ENCODE results near the gene IL11. TPM values are rescaled to one million over a fixed set of nuclear protein-coding genes. Genes with fewer than 3 reads are reported as not detected.

The IL11 gene
- total RNA-seq, 2 experiments from 2014 or later: 0.18 TPM; not detected in 1

GRCh38 chr19:55383279-55384130, 13.2 kb upstream of the IL11 start:
- intact Hi-C loops (cut with micrococcal nuclease): loop anchor here (5.0 kb wide), 1 partner anchor 81 kb away; no protein-coding TSS in a partner anchor

GRCh38 chr19:55382522-55383054, 12.3 kb upstream of the IL11 start:
- Mint-ChIP-seq H3K9me3 (no peaks in the 10 kb centered on the region), H3K36me3 (ENCODE audit: low read depth) (peaks cover 34% of the 10 kb centered on the region), H3K27me3 (no peaks in the 10 kb centered on the region), H3K4me3 (peak overlapping the region; percentile 90), H3K27ac (peak overlapping the region; percentile 95), H3K4me1 (ENCODE audit: low read depth) (peaks cover 24% of the 10 kb centered on the region)
- ChIA-PET POLR2A (interaction anchor here (0.9 to 10.2 kb wide), 8 partner anchors 10 to 127 kb away, joined by 3 to 217 read pairs (median 22); partner anchors contain the start of genes IL11, KMT5C, PPP6R1 and UBE2S), CTCF (interaction anchor here (0.7 to 3.7 kb wide), 7 partner anchors 11 to 216 kb away, joined by 3 to 33 read pairs (median 5); partner anchors contain the start of gene DNAAF3)
- ATAC-seq (no peak), DNase-seq (no peak)
- no peak for TF ChIP-seq CTCF (IDR thresholded peaks at IDR 0.05)
- intact Hi-C loops (cut with micrococcal nuclease): loop anchor here (5.0 kb wide), 1 partner anchor 80 kb away; no protein-coding TSS in a partner anchor

More at GRCh38 chr19:55383279-55384130, 13.2 kb upstream of the IL11 start:
- Mint-ChIP-seq H3K27me3 (no peaks in the 10 kb centered on the region), H3K4me1 (ENCODE audit: low read depth) (peaks cover 33% of the 10 kb centered on the region), H3K4me3 (peak overlapping the region; percentile 90), H3K9me3 (no peaks in the 10 kb centered on the region), H3K27ac (peak overlapping the region; percentile 95), H3K36me3 (ENCODE audit: low read depth) (peaks cover 43% of the 10 kb centered on the region)
- ATAC-seq (peak; percentile 12), DNase-seq (peak; percentile 73)
- no peak for TF ChIP-seq CTCF (IDR thresholded peaks at IDR 0.05)
- POLR2A ChIA-PET: interaction anchor here (0.7 to 10.2 kb wide), 27 partner anchors 9 to 271 kb away, joined by 3 to 217 read pairs (median 4); partner anchors contain the start of genes COX6B2, IL11, KMT5C and PPP6R1
- CTCF ChIA-PET: interaction anchor here (0.7 to 3.7 kb wide), 15 partner anchors 10 to 217 kb away, joined by 3 to 33 read pairs (median 4); partner anchors contain the start of genes DNAAF3, KMT5C and TMEM150B

GRCh38 chr19:55382013-55382412, 11.8 kb upstream of the IL11 start:
- peaks cover 28% of the 10 kb centered on the region for H3K36me3 Mint-ChIP-seq (ENCODE audit: low read depth)
- TF ChIP-seq CTCF (IDR thresholded peaks at IDR 0.05): no peak
- ATAC-seq: no peak
- H3K4me3 Mint-ChIP-seq: peak overlapping the region; percentile 90
- CTCF ChIA-PET: interaction anchor here (1.3 to 3.7 kb wide), 2 partner anchors 80 to 90 kb away, joined by 6 to 33 read pairs; no protein-coding TSS in a partner anchor
- no peak overlapping the region for H3K27ac Mint-ChIP-seq
- intact Hi-C loops (cut with micrococcal nuclease): loop anchor here (5.0 kb wide), 1 partner anchor 80 kb away; no protein-coding TSS in a partner anchor
- no peaks in the 10 kb centered on the region for H3K9me3 Mint-ChIP-seq
- H3K4me1 Mint-ChIP-seq (ENCODE audit: low read depth): peaks cover 21% of the 10 kb centered on the region
- POLR2A ChIA-PET: interaction anchor here (3.4 to 10.2 kb wide), 3 partner anchors 10 to 122 kb away, joined by 25 to 217 read pairs (median 37); partner anchors contain the start of genes IL11, PPP6R1 and UBE2S
- no peak for DNase-seq
- H3K27me3 Mint-ChIP-seq: no peaks in the 10 kb centered on the region

GRCh38 chr19:55379174-55379573, 8.9 kb upstream of the IL11 start:
- Mint-ChIP-seq H3K4me3 (no peak overlapping the region), H3K9me3 (no peaks in the 10 kb centered on the region), H3K27me3 (peaks cover 3% of the 10 kb centered on the region), H3K4me1 (ENCODE audit: low read depth) (peaks cover 17% of the 10 kb centered on the region), H3K27ac (peak overlapping the region; percentile 34), H3K36me3 (ENCODE audit: low read depth) (peaks cover 14% of the 10 kb centered on the region)
- ATAC-seq: no peak
- TF ChIP-seq CTCF (IDR thresholded peaks at IDR 0.05): no peak
- intact Hi-C loops (cut with micrococcal nuclease): no loop called here
- POLR2A ChIA-PET: interaction anchor here (1.5 kb wide), 1 partner anchor 10 kb away, joined by 4 read pairs; no protein-coding TSS in a partner anchor
- no peak for DNase-seq
- CTCF ChIA-PET: no interaction called here
